Measurements from ENCODE around the gene SHC1.
A peak's percentile ranks its signal among the peaks of the same experiment; 100 is the strongest.

SHC1 gene

GRCh38 chr1:154993572-154994268 lies 23.2 kb upstream of the SHC1 start, which contains the start of gene LENEP:
Gene LENEP, plus strand, starts transcription at chr1:154993586. Its CDS starts 22 bp downstream, at chr1:154993608.
- ChIA-PET CTCF (interaction anchor here (0.7 to 17.2 kb wide), 16 partner anchors 8 to 514 kb away, joined by 3 to 244 read pairs (median 10); partner anchors contain the start of genes CKS1B, FLAD1, PBXIP1 and PYGO2), POLR2A (interaction anchor here (0.9 to 2.9 kb wide), 8 partner anchors 9 to 38 kb away, joined by 3 to 16 read pairs (median 4); partner anchors contain the start of genes FLAD1, PBXIP1, SHC1 and ZBTB7B)
- TF ChIP-seq, protein P1, sequence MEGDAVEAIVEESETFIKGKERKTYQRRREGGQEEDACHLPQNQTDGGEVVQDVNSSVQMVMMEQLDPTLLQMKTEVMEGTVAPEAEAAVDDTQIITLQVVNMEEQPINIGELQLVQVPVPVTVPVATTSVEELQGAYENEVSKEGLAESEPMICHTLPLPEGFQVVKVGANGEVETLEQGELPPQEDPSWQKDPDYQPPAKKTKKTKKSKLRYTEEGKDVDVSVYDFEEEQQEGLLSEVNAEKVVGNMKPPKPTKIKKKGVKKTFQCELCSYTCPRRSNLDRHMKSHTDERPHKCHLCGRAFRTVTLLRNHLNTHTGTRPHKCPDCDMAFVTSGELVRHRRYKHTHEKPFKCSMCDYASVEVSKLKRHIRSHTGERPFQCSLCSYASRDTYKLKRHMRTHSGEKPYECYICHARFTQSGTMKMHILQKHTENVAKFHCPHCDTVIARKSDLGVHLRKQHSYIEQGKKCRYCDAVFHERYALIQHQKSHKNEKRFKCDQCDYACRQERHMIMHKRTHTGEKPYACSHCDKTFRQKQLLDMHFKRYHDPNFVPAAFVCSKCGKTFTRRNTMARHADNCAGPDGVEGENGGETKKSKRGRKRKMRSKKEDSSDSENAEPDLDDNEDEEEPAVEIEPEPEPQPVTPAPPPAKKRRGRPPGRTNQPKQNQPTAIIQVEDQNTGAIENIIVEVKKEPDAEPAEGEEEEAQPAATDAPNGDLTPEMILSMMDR (IDR thresholded peaks at IDR 0.05; ENCODE audit: insufficient read depth, low read length, missing control alignments): no peak
- no peak for DNase-seq (ENCODE audit: low read depth, low spot score)
- H3K4me3 ChIP-seq (ENCODE audit: low read depth, low read length): no peak within 1 kb of the TSS

DNA sequence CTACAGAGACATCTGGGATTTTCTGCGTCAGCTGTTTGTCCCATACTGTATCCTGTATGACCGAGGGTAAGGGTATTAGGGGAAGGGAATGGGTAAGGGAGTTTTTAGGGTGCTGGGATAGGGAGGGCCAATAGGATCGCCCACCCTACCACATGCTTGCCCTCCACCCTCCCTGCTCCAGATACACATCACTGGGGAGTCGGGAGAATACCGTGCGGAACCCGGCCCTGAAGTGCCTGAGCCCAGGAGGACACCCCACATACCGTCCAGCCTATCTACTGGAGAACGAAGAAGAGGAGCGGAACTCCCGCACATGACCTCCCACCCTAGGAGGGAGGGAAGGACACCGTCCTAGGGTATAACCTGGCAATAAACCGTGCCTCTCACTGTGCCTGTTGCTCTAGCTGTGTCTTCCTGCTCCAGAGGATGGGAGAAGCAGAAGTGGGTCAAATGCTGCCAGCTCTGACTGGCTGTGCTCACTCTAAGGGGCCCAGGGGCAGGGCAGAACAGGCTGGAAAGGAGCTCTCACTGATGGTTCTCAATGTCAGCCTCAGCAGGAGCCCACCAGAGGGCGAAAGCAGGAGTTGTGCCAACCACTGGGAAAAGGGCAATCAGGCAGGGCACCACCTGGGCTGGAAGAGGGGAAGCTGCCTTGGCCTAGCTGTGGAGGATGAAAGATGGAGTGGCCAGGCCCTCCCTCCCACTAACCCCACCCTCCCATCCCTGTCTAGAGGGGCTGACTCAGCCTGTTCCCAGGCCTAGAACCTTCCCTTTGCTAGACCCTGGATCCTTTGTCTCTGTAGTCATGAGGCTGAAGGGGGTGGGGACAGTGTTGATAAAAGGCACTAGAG lies 22.4 kb upstream of the SHC1 start:
- ChIA-PET CTCF (interaction anchor here (1.1 to 17.2 kb wide), 11 partner anchors 8 to 514 kb away, joined by 3 to 244 read pairs (median 30); partner anchors contain the start of genes CKS1B, FLAD1, PBXIP1 and PYGO2), POLR2A (interaction anchor here (0.9 to 2.9 kb wide), 6 partner anchors 9 to 37 kb away, joined by 3 to 16 read pairs (median 4); partner anchors contain the start of genes FLAD1, PBXIP1, SHC1 and ZBTB7B)
- DNase-seq (ENCODE audit: low read depth, low spot score): no peak
- TF ChIP-seq, protein P1 (IDR thresholded peaks at IDR 0.05; ENCODE audit: insufficient read depth, low read length, missing control alignments): peak; percentile 40
- no peak overlapping the region for H3K4me3 ChIP-seq (ENCODE audit: low read depth, low read length)

DNA sequence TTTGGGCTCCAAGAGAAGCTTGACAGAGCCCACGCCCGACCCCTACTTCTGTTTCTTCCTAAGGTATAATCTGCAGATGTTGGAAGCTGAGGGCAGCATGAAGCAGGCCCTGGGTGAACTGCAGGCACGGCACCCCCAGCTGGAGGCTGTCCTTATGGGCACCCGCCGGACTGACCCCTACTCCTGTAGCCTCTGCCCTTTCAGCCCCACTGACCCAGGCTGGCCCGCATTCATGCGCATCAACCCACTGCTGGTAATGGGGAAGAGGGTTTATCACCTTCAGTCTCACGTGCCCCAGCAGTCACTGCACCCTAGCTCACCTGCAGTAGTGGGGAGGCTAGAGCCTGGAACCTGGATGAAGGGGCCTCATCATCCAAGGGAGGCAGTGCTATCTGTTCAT lies 19.7 kb upstream of the SHC1 start:
- no peak for DNase-seq (ENCODE audit: low read depth, low spot score)
- no peak overlapping the region for H3K4me3 ChIP-seq (ENCODE audit: low read depth, low read length)
- TF ChIP-seq, protein P1 (IDR thresholded peaks at IDR 0.05; ENCODE audit: insufficient read depth, low read length, missing control alignments): no peak
- ChIA-PET CTCF (interaction anchor here (1.0 to 1.3 kb wide), 3 partner anchors 9 to 61 kb away, joined by 4 to 9 read pairs (median 5); partner anchors contain the start of genes ADAM15 and PBXIP1), POLR2A (interaction anchor here (0.6 to 0.7 kb wide), 2 partner anchors 19 to 548 kb away, joined by 3 to 4 read pairs; partner anchors contain the start of gene SHC1)

- CTCF ChIA-PET: interaction anchor here (1.2 to 7.7 kb wide), 3 partner anchors 7 to 61 kb away, joined by 4 to 119 read pairs (median 9); partner anchors contain the start of genes ADAM15 and LENEP
- POLR2A ChIA-PET: interaction anchor here (0.7 kb wide), 2 partner anchors 18 to 62 kb away, joined by 3 to 4 read pairs; partner anchors contain the start of genes ADAM15 and SHC1
- TF ChIP-seq, protein P1 (IDR thresholded peaks at IDR 0.05; ENCODE audit: insufficient read depth, low read length, missing control alignments): no peak
Measured at GRCh38 chr1:154989195-154989860, 18.8 kb upstream of the SHC1 start.

DNA sequence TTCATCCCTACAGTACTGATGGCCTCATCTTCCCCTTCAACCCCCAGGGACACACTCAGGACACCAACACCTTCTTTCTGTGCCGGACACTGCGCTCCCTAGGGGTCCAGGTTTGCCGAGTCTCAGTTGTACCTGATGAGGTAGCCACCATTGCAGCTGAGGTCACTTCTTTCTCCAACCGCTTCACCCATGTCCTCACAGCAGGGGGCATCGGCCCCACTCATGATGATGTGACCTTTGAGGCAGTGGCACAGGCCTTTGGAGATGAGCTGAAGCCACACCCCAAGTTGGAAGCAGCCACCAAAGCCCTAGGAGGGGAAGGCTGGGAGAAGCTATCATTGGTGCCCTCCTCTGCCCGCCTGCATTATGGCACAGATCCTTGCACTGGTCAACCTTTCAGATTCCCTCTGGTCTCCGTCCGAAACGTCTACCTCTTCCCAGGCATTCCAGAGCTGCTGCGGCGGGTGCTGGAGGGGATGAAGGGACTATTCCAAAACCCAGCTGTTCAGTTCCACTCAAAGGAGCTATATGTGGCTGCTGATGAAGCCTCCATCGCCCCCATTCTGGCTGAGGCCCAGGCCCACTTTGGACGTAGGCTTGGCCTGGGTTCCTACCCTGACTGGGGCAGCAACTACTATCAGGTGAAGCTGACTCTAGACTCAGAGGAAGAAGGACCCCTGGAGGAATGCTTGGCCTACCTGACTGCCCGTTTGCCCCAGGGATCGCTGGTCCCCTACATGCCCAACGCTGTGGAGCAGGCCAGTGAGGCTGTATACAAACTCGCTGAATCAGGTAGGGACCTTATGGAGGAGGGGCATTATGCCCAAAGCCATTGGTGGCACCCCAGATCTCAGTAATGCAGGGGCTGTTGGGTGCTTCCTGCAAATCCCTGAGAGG lies 17.8 kb upstream of the SHC1 start:
- no peak overlapping the region for H3K4me3 ChIP-seq (ENCODE audit: low read depth, low read length)
- POLR2A ChIA-PET: interaction anchor here (0.7 kb wide), 1 partner anchor 63 kb away, joined by 3 read pairs; the partner anchor contains the start of gene ADAM15
- TF ChIP-seq, protein P1 (IDR thresholded peaks at IDR 0.05; ENCODE audit: insufficient read depth, low read length, missing control alignments): no peak
- no peak for DNase-seq (ENCODE audit: low read depth, low spot score)
- CTCF ChIA-PET: interaction anchor here (0.7 to 7.7 kb wide), 5 partner anchors 8 to 97 kb away, joined by 3 to 119 read pairs (median 4); partner anchors contain the start of gene LENEP

More at GRCh38 chr1:154989195-154989860, 18.8 kb upstream of the SHC1 start:
- no peak overlapping the region for H3K4me3 ChIP-seq (ENCODE audit: low read depth, low read length)
- DNase-seq (ENCODE audit: low read depth, low spot score): no peak
